WTC11 (cell line): Measurements from ENCODE around the gene SRRM3. TPM values are rescaled to one million over a fixed set of nuclear protein-coding genes. Genes with fewer than 3 reads are reported as not detected.

ENCODE experiments used
- AFF4 ChIP-seq: sonication (generic); formaldehyde crosslinking; IDR thresholded peaks from 2 replicates; pipeline ENCODE4 v1.8.1; 2023; ENCODE audit warnings: mild to moderate bottlenecking, missing genetic modification reagents, borderline replicate concordance
- ARID4B ChIP-seq: sonication (generic); formaldehyde crosslinking; IDR thresholded peaks from 2 replicates; pipeline ENCODE4 v1.8.0; 2023; ENCODE audit warnings: missing genetic modification reagents, mild to moderate bottlenecking, borderline replicate concordance
- ATF3 ChIP-seq: sonication (generic); formaldehyde crosslinking; conservative IDR thresholded peaks from 2 replicates; pipeline ENCODE4 v1.8.1; 2022; ENCODE audit warnings: mild to moderate bottlenecking, missing genetic modification reagents
- CBFB ChIP-seq: sonication (generic); formaldehyde crosslinking; IDR thresholded peaks from 2 replicates; pipeline ENCODE4 v1.8.1; 2022; ENCODE audit warnings: mild to moderate bottlenecking, low read depth, missing genetic modification reagents
- E2F5 ChIP-seq: sonication (generic); formaldehyde crosslinking; IDR thresholded peaks from 2 replicates; pipeline ENCODE4 v1.8.1; 2022; ENCODE audit warnings: mild to moderate bottlenecking, moderate library complexity, missing genetic modification reagents
- FOXJ3 ChIP-seq: sonication (generic); formaldehyde crosslinking; IDR thresholded peaks from 2 replicates; pipeline ENCODE4 v1.9.0; 2021; ENCODE audit warnings: missing genetic modification reagents, mild to moderate bottlenecking, borderline replicate concordance
- FOXP1 ChIP-seq: sonication (generic); formaldehyde crosslinking; IDR thresholded peaks from 2 replicates; pipeline ENCODE4 v1.8.0; 2022; ENCODE audit warnings: missing genetic modification reagents, mild to moderate bottlenecking, moderate library complexity, borderline replicate concordance
- FOXP4 ChIP-seq: sonication (generic); formaldehyde crosslinking; IDR thresholded peaks from 2 replicates; pipeline ENCODE4 v1.8.0; 2022; ENCODE audit warnings: mild to moderate bottlenecking, missing genetic modification reagents
- GABPB1 ChIP-seq: sonication (generic); formaldehyde crosslinking; IDR thresholded peaks from 2 replicates; pipeline ENCODE4 v1.8.1; 2023; ENCODE audit warnings: mild to moderate bottlenecking, missing genetic modification reagents
- IRF1 ChIP-seq: sonication (generic); formaldehyde crosslinking; IDR thresholded peaks from 2 replicates; pipeline ENCODE4 v1.8.0; 2023; ENCODE audit warnings: missing genetic modification reagents
- IRF2 ChIP-seq: sonication (generic); formaldehyde crosslinking; IDR thresholded peaks from 2 replicates; pipeline ENCODE4 v1.8.0; 2022; ENCODE audit warnings: low read depth, missing genetic modification reagents, borderline replicate concordance
- JAZF1 ChIP-seq: fragments of 250-450 bp; sonication (Bioruptor Pico); IDR thresholded peaks from 2 replicates; pipeline ENCODE4 v1.9.0; 2021; ENCODE audit warnings: moderate library complexity, mild to moderate bottlenecking, inconsistent platforms
- MAX ChIP-seq: sonication (generic); formaldehyde crosslinking; IDR thresholded peaks from 2 replicates; pipeline ENCODE4 v1.8.0; 2022; ENCODE audit warnings: mild to moderate bottlenecking, missing genetic modification reagents
- MLX ChIP-seq: sonication (generic); formaldehyde crosslinking; IDR thresholded peaks from 2 replicates; pipeline ENCODE4 v1.8.1; 2023; ENCODE audit warnings: mild to moderate bottlenecking, missing genetic modification reagents, moderate library complexity
- MYBL2 ChIP-seq: sonication (generic); formaldehyde crosslinking; IDR thresholded peaks from 2 replicates; pipeline ENCODE4 v1.8.1; 2023; ENCODE audit warnings: mild to moderate bottlenecking, moderate library complexity, missing genetic modification reagents
- PRRX2 ChIP-seq: fragments of 250-450 bp; sonication (Bioruptor Pico); IDR thresholded peaks from 2 replicates; pipeline ENCODE4 v1.8.0; 2021; ENCODE audit warnings: mild to moderate bottlenecking
- TEAD4 ChIP-seq: sonication (generic); formaldehyde crosslinking; IDR thresholded peaks from 2 replicates; pipeline ENCODE4 v1.8.0; 2022; ENCODE audit warnings: mild to moderate bottlenecking, missing genetic modification reagents
- ZBTB21 ChIP-seq: sonication (generic); formaldehyde crosslinking; IDR thresholded peaks from 2 replicates; pipeline ENCODE4 v1.8.1; 2023; ENCODE audit warnings: mild to moderate bottlenecking, missing genetic modification reagents, borderline replicate concordance
- ZBTB43 ChIP-seq: sonication (generic); formaldehyde crosslinking; IDR thresholded peaks from 2 replicates; pipeline ENCODE4 v1.8.1; 2023; ENCODE audit warnings: mild to moderate bottlenecking, missing genetic modification reagents
- ZNF317 ChIP-seq: sonication (generic); formaldehyde crosslinking; IDR thresholded peaks from 2 replicates; pipeline ENCODE4 v1.8.1; 2023; ENCODE audit warnings: low read depth, mild to moderate bottlenecking, moderate library complexity, missing genetic modification reagents, borderline replicate concordance
- ZNF671 ChIP-seq: fragments of 250-450 bp; sonication (Bioruptor Pico); IDR thresholded peaks from 2 replicates; pipeline ENCODE4 v1.8.0; 2021; ENCODE audit warnings: mild to moderate bottlenecking
- total RNA-seq: library from RNA; stranded (reverse); gene quantifications from 3 replicates; pipeline ENCODE4 v1.2.3, GENCODE V29; 2021

Gene SRRM3
- total RNA-seq, 1 experiment from 2014 or later, result 17.7 TPM

- 0 out of 2 replicates have a peak, but pooled peaks have one; percentile 38 for TF ChIP-seq FOXP4
- no peak for TF ChIP-seq ZBTB43
- TF ChIP-seq PRRX2 (CRISPR knock-in tag), result no peak
- TF ChIP-seq AFF4 (CRISPR knock-in tag), result no peak
- no peak for TF ChIP-seq E2F5 (CRISPR knock-in tag)
- peak; percentile 84; the same call in 1 of the 2 replicates for TF ChIP-seq FOXP1
- no peak for TF ChIP-seq ZNF317
- peak; percentile 60; the same call in 1 of the 2 replicates for TF ChIP-seq MYBL2
- no peak for TF ChIP-seq IRF2
- no peak for TF ChIP-seq ATF3 (CRISPR knock-in tag)
- no peak; the same call in 1 of the 2 replicates for TF ChIP-seq ARID4B
- TF ChIP-seq IRF1 (CRISPR knock-in tag), result no peak
- 0 out of 2 replicates have a peak, but pooled peaks have one; percentile 20 for TF ChIP-seq MLX (CRISPR knock-in tag)
- peak; percentile 88 for TF ChIP-seq MAX (CRISPR knock-in tag)
- TF ChIP-seq FOXJ3, result no peak
- TF ChIP-seq GABPB1 (CRISPR knock-in tag), result peak; percentile 65
- no peak for TF ChIP-seq CBFB (CRISPR knock-in tag)
- TF ChIP-seq ZBTB21 (CRISPR knock-in tag), result peak; percentile 100
- TF ChIP-seq ZNF671 (CRISPR knock-in tag), result no peak
- TF ChIP-seq TEAD4 (CRISPR knock-in tag), result no peak
- TF ChIP-seq JAZF1 (CRISPR knock-in tag), result no peak
These were observed 35.1 kb upstream of the SRRM3 start (continued) for GRCh38 chr7:76166404-76167255.
